Naive thymus-derived CD4-positive, alpha-beta T cell (primary cell): ENCODE data around the gene FIGN. TPM values are rescaled to one million over a fixed set of nuclear protein-coding genes. Genes with fewer than 3 reads are reported as not detected.

ENCODE experiments used
- ATAC-seq: fragments of 150-1000 bp; cut with Tn5 transposase; 2 replicates; pipeline ENCODE4 v1.10.0; 2021; ENCODE audit warnings: mild to moderate bottlenecking, moderate library complexity
- CTCF ChIA-PET: fragments of 350-600 bp; sonication (Branson Sonifier 250); formaldehyde crosslinking; loops from one replicate; lab custom pipeline; 2021; ENCODE audit warnings: antibody characterized with exemption; lab: Charles Lee
- POLR2A ChIA-PET: fragments of 350-600 bp; sonication (Branson Sonifier 250); formaldehyde crosslinking; loops from one replicate; lab custom pipeline; 2021; ENCODE audit warnings: antibody characterized with exemption, inconsistent platforms; lab: Charles Lee
- DNase-seq, 9 donors: peaks; one replicate each; pipeline versions ENCODE4 v3.0.0 to v3.0.0-alpha.2; 2020 to 2022; ENCODE audit warnings: mixed read lengths in 1 of 9
- H3K27ac ChIP-seq: one replicate; pipeline ENCODE4 v1.7.0; 2013; ENCODE audit warnings: mild to moderate bottlenecking, low read depth, low read length, moderate library complexity
- H3K27me3 ChIP-seq, 2 donors: one replicate each; pipeline ENCODE4 v1.7.0; 2013; ENCODE audit warnings: low read length in 2 of 2, mild to moderate bottlenecking in 2 of 2, moderate library complexity in 2 of 2; ENCODE audit not compliant: control insufficient read depth in 2 of 2, insufficient read depth in 2 of 2
- H3K36me3 ChIP-seq, 3 experiments: 1 replicate in 2 of 3; 2 replicates in 1 of 3; pipeline ENCODE4 v1.7.0; 2013; ENCODE audit warnings: low read length in 3 of 3, mild to moderate bottlenecking in 3 of 3, moderate library complexity in 1 of 3; ENCODE audit not compliant: insufficient read depth in 3 of 3, control insufficient read depth in 2 of 3
- H3K4me1 ChIP-seq, 2 donors: one replicate each; pipeline ENCODE4 v1.7.0; 2013; ENCODE audit warnings: low read length in 2 of 2, mild to moderate bottlenecking in 2 of 2, moderate library complexity in 1 of 2; ENCODE audit not compliant: control insufficient read depth in 2 of 2, insufficient read depth in 2 of 2
- H3K4me3 ChIP-seq: 2 replicates; pipeline ENCODE4 v1.7.0; 2013; ENCODE audit warnings: mild to moderate bottlenecking, low read length
- H3K9me3 ChIP-seq, 3 experiments: 1 replicate in 2 of 3; 2 replicates in 1 of 3; pipeline ENCODE4 v1.7.0; 2013; ENCODE audit warnings: low read length in 3 of 3; ENCODE audit not compliant: control insufficient read depth in 2 of 3
- H3K27ac Mint-ChIP-seq, 9 donors: one replicate each; pipeline ENCODE4 v1.8.0; 2020 to 2022; ENCODE audit warnings: mixed read lengths in 9 of 9, mild to moderate bottlenecking in 8 of 9, moderate library complexity in 5 of 9, inconsistent platforms in 2 of 9
- H3K27me3 Mint-ChIP-seq, 5 donors: one replicate each; pipeline ENCODE4 v1.8.0; 2021 to 2022; ENCODE audit warnings: mixed read lengths in 5 of 5, mild to moderate bottlenecking in 1 of 5
- H3K36me3 Mint-ChIP-seq, 5 donors: one replicate each; pipeline ENCODE4 v1.8.0; 2020 to 2022; ENCODE audit warnings: mixed read lengths in 5 of 5, mild to moderate bottlenecking in 3 of 5, inconsistent platforms in 1 of 5
- H3K4me1 Mint-ChIP-seq, 7 donors: one replicate each; pipeline ENCODE4 v1.8.0; 2020 to 2022; ENCODE audit warnings: mixed read lengths in 7 of 7, mild to moderate bottlenecking in 3 of 7, inconsistent platforms in 1 of 7
- H3K4me3 Mint-ChIP-seq, 10 donors: one replicate each; pipeline ENCODE4 v1.8.0; 2020 to 2022; ENCODE audit warnings: mild to moderate bottlenecking in 10 of 10, mixed read lengths in 10 of 10, moderate library complexity in 6 of 10, inconsistent platforms in 2 of 10
- H3K9me3 Mint-ChIP-seq, 11 donors: one replicate each; pipeline ENCODE4 v1.8.0; 2020 to 2022; ENCODE audit warnings: mixed read lengths in 11 of 11, mild to moderate bottlenecking in 4 of 11, inconsistent platforms in 1 of 11, moderate library complexity in 1 of 11
- intact Hi-C, 2 donors: fragments of 100-400 bp; cut with micrococcal nuclease; formaldehyde crosslinking; loops; one replicate each; pipeline ENCODE4 v1.15.1; 2023
- polyA plus RNA-seq, 2 donors: library from polyadenylated mRNA; unstranded; fragments of 300-500 nt; fragmentation: Illumina TruSeq; gene quantifications; one replicate each; pipeline ENCODE4 v1.2.3, GENCODE V29; 2021
- total RNA-seq, 6 experiments: library from RNA in 5 of 6; stranded (reverse) in 5 of 6; gene quantifications; 1 replicate in 5 of 6; 2 replicates in 1 of 6; pipeline ENCODE4 v1.2.3 and lab custom pipeline; 2021 to 2026

Gene FIGN
- total and polyA plus RNA-seq, 7 experiments from 2014 or later: 0.05 TPM; not detected in 6

DNA sequence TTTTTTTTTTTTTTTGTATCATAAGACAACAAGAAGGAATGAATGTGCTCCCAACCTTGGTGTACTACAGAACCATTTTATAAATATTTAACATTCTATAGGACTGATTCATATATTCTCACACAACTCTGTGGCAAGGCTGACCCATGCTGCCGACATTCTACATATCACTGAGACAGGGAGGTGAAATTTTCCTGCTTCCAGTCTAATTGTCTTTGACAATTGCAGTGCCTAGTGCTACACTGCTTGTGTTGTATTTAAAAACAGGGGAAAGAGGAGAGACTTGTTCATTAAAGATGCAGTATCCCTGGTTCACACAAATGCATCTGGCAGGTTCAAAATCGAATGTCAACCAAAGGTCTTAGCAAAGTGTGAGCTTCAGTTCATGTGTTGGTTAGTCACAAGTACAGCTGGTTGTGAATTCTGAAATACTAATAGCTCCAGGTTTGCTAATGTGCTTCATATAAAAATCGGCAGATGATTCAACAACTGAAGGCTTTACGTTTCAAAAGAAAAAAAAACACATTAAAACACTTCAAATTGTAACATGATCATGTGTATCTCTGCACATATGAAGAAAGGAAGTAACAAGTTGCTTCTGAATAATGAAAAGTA, 130.8 kb downstream of the FIGN start:
- no peaks in the 10 kb centered on the region for H3K36me3 Mint-ChIP-seq
- H3K4me1 Mint-ChIP-seq: no peaks in the 10 kb centered on the region
- ChIA-PET POLR2A (no interaction called here), CTCF (no interaction called here)
- H3K27ac ChIP-seq: no peak overlapping the region
- H3K27ac Mint-ChIP-seq: no peak overlapping the region
- no peak overlapping the region for H3K4me3 ChIP-seq
- no peaks in the 10 kb centered on the region for H3K27me3 ChIP-seq
- H3K27me3 Mint-ChIP-seq: no peaks in the 10 kb centered on the region
- no peak overlapping the region for H3K4me3 Mint-ChIP-seq
- no peak for DNase-seq
- intact Hi-C loops: no loop called here
- no peak for ATAC-seq
- H3K9me3 ChIP-seq: no peaks in the 10 kb centered on the region
- no peaks in the 10 kb centered on the region for H3K36me3 ChIP-seq
- no peaks in the 10 kb centered on the region for H3K4me1 ChIP-seq
- H3K9me3 Mint-ChIP-seq: peaks cover 0 to 8% (median 0%) of the 10 kb centered on the region in 11 donors

DNA sequence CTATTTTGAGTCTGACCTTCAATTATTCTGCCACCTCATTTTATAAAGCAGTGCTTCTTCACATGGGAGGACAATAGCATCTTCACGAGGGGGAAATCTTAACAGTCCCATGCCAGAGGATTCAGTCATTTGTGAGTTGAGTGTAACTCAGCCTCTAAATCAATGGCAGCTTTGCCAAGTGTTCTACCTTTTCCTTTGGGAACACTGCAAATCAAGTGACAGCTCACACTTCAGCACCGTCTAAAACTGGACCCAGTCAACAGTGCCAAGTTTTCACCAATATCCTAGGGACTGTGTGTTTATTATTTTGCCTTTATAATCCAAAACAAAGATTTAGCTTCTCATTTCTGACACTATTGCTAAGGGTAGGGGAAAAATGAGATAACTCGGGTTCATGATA, 133.6 kb downstream of the FIGN start:
- POLR2A ChIA-PET: no interaction called here
- H3K36me3 Mint-ChIP-seq: no peaks in the 10 kb centered on the region
- no peaks in the 10 kb centered on the region for H3K4me1 Mint-ChIP-seq
- no peaks in the 10 kb centered on the region for H3K27me3 ChIP-seq
- H3K36me3 ChIP-seq: no peaks in the 10 kb centered on the region
- CTCF ChIA-PET: no interaction called here
- no peaks in the 10 kb centered on the region for H3K27me3 Mint-ChIP-seq
- no peak overlapping the region for H3K27ac ChIP-seq
- ATAC-seq: no peak
- peaks cover 0 to 4% (median 0%) of the 10 kb centered on the region in 11 donors for H3K9me3 Mint-ChIP-seq
- no peak overlapping the region for H3K4me3 Mint-ChIP-seq
- H3K9me3 ChIP-seq: no peaks in the 10 kb centered on the region
- no peak for DNase-seq
- H3K4me3 ChIP-seq: no peak overlapping the region
- H3K4me1 ChIP-seq: no peaks in the 10 kb centered on the region
- H3K27ac Mint-ChIP-seq: no peak overlapping the region
- intact Hi-C loops: no loop called here

DNA sequence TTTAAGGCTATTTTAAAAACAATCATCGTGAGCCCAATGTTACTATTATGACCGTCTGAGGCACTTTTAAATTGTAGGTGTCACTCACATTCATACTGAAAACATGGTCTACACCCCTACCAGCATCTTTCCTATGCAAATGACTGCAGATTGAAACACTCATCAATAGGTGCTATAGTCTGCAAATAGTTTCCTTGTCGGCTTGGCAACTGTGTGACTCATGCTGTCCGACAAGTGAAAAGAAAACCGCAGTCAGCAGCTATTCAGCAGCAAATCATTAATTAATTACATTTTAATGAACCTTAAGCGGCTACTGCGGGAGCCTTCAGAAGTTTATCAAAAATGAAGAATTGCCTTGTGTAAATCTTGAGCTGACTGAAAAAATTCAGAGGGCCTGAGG, 134.4 kb downstream of the FIGN start:
- Histone ChIP-seq H3K4me3 (no peak overlapping the region), H3K4me1 (no peaks in the 10 kb centered on the region), H3K27ac (no peak overlapping the region), H3K27me3 (no peaks in the 10 kb centered on the region), H3K36me3 (no peaks in the 10 kb centered on the region), H3K9me3 (no peaks in the 10 kb centered on the region)
- Mint-ChIP-seq H3K27me3 (no peaks in the 10 kb centered on the region), H3K27ac (no peak overlapping the region), H3K4me1 (no peaks in the 10 kb centered on the region), H3K36me3 (no peaks in the 10 kb centered on the region), H3K9me3 (peaks cover 0 to 4% (median 0%) of the 10 kb centered on the region in 11 donors), H3K4me3 (no peak overlapping the region)
- DNase-seq (no peak), ATAC-seq (no peak)
- ChIA-PET CTCF (no interaction called here), POLR2A (no interaction called here)
- intact Hi-C loops: no loop called here

DNA sequence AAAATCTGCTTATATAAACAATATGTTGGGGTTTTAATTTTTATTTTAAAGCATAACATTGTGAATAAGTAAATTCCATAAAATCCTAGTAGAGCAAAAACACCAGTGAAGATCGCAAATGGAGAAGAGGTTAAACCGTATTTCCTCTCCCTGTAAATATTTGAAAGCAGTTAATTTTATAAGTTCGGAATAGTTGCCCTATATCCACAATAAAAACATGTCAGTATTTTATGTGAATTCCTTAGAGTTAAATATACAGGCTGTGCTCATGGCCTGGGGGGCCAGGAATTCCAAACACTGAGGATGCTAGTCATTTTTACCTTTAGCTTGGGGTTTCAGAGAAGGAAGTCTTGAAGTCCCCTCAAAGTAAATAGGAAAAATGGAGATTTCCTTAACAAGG, 135.0 kb downstream of the FIGN start:
- Histone ChIP-seq H3K4me3 (no peak overlapping the region), H3K4me1 (no peaks in the 10 kb centered on the region), H3K27me3 (no peaks in the 10 kb centered on the region), H3K27ac (no peak overlapping the region), H3K9me3 (no peaks in the 10 kb centered on the region), H3K36me3 (no peaks in the 10 kb centered on the region)
- ChIA-PET CTCF (no interaction called here), POLR2A (no interaction called here)
- Mint-ChIP-seq H3K27ac (no peak overlapping the region), H3K27me3 (no peaks in the 10 kb centered on the region), H3K36me3 (no peaks in the 10 kb centered on the region), H3K4me1 (no peaks in the 10 kb centered on the region), H3K9me3 (peaks cover 0 to 4% (median 0%) of the 10 kb centered on the region in 11 donors), H3K4me3 (no peak overlapping the region)
- DNase-seq (no peak), ATAC-seq (no peak)
- intact Hi-C loops: no loop called here

GRCh38 chr2:163595028-163595427, 140.8 kb downstream of the FIGN start:
- no peaks in the 10 kb centered on the region for H3K9me3 ChIP-seq
- intact Hi-C loops: no loop called here
- ChIA-PET CTCF (no interaction called here), POLR2A (no interaction called here)
- Mint-ChIP-seq H3K27me3 (no peaks in the 10 kb centered on the region), H3K4me1 (no peaks in the 10 kb centered on the region), H3K4me3 (no peak overlapping the region), H3K36me3 (no peaks in the 10 kb centered on the region), H3K9me3 (peaks cover 0 to 6% (median 0%) of the 10 kb centered on the region in 11 donors), H3K27ac (no peak overlapping the region)
- H3K27me3 ChIP-seq: no peaks in the 10 kb centered on the region
- H3K4me1 ChIP-seq: no peaks in the 10 kb centered on the region
- ATAC-seq (no peak), DNase-seq (no peak)
- no peaks in the 10 kb centered on the region for H3K36me3 ChIP-seq
- no peak overlapping the region for H3K27ac ChIP-seq
- H3K4me3 ChIP-seq: no peak overlapping the region

GRCh38 chr2:163594497-163594896, 141.3 kb downstream of the FIGN start:
- Histone ChIP-seq H3K36me3 (no peaks in the 10 kb centered on the region), H3K9me3 (no peaks in the 10 kb centered on the region), H3K4me1 (no peaks in the 10 kb centered on the region), H3K4me3 (no peak overlapping the region), H3K27me3 (no peaks in the 10 kb centered on the region), H3K27ac (no peak overlapping the region)
- H3K36me3 Mint-ChIP-seq: no peaks in the 10 kb centered on the region
- H3K4me3 Mint-ChIP-seq: no peak overlapping the region
- peaks cover 0 to 4% (median 0%) of the 10 kb centered on the region in 11 donors for H3K9me3 Mint-ChIP-seq
- no peaks in the 10 kb centered on the region for H3K4me1 Mint-ChIP-seq
- intact Hi-C loops: no loop called here
- no peak overlapping the region for H3K27ac Mint-ChIP-seq
- no peaks in the 10 kb centered on the region for H3K27me3 Mint-ChIP-seq
- POLR2A ChIA-PET: no interaction called here
- ATAC-seq: no peak
- CTCF ChIA-PET: no interaction called here
- DNase-seq: no peak

DNA sequence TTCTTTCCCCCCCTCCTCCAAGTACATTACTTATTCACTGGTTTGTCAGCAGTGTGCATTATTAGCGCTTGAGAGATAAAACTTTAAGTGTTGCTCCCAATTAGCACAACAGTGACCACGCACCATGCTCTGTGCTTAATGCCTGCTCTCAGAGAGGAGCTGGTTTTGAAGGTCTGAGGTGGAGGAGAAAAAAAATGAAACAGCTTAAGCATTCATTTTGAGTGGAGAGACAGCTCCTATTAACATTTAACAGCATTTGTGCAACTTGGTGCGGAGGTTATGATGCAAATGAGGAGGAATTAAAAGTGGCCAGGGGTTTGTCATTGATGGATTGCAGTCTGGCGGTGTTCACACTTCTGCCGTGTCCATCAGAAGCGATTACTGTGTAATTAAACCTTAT, 141.8 kb downstream of the FIGN start:
- Mint-ChIP-seq H3K4me3 (no peak overlapping the region), H3K4me1 (no peaks in the 10 kb centered on the region), H3K27me3 (no peaks in the 10 kb centered on the region), H3K9me3 (peaks cover 0 to 4% (median 0%) of the 10 kb centered on the region in 11 donors), H3K36me3 (no peaks in the 10 kb centered on the region), H3K27ac (no peak overlapping the region)
- ATAC-seq (no peak), DNase-seq (no peak)
- CTCF ChIA-PET: no interaction called here
- H3K36me3 ChIP-seq: no peaks in the 10 kb centered on the region
- no peaks in the 10 kb centered on the region for H3K4me1 ChIP-seq
- H3K9me3 ChIP-seq: no peaks in the 10 kb centered on the region
- intact Hi-C loops: no loop called here
- H3K27ac ChIP-seq: no peak overlapping the region
- H3K4me3 ChIP-seq: no peak overlapping the region
- POLR2A ChIA-PET: no interaction called here
- no peaks in the 10 kb centered on the region for H3K27me3 ChIP-seq
